OCI-LY7 (cell line): ENCODE measurements around the gene CDK6. TPM values are rescaled to one million over a fixed set of nuclear protein-coding genes. Genes with fewer than 3 reads are reported as not detected.

Experiments
- BruUV-seq: library from RNA; stranded (reverse); fragments of 400-500 nt; replicated peaks from 2 replicates; lab custom pipeline; 2021; lab: Mats Ljungman, UMichigan
- CTCF ChIA-PET: fragments of 300-600 bp; sonication (Branson Sonifier 250); formaldehyde crosslinking; loops from one replicate; lab custom pipeline; 2022; ENCODE audit warnings: antibody characterized with exemption; ENCODE audit not compliant: unreplicated experiment; lab: Charles Lee
- POLR2A ChIA-PET: fragments of 300-600 bp; sonication (Branson Sonifier 250); formaldehyde crosslinking; loops from one replicate; lab custom pipeline; 2022; ENCODE audit warnings: antibody characterized with exemption; lab: Charles Lee
- DNase-seq: peaks from one replicate; pipeline ENCODE4 v3.0.0-alpha.2; 2015; ENCODE audit warnings: low spot score
- H2AFZ ChIP-seq: fragments of 200-600 bp; sonication (generic), shearing (Covaris generic); 2 replicates; pipeline ENCODE4 v1.6.1; 2014; ENCODE audit warnings: mild to moderate bottlenecking, antibody characterized with exemption, low read length, moderate library complexity
- H3K27ac ChIP-seq: fragments of 200-600 bp; sonication (generic); 2 replicates; pipeline ENCODE4 v1.5.1; 2014; ENCODE audit warnings: mixed run types, low read depth, mild to moderate bottlenecking, moderate library complexity, low read length, inconsistent platforms; ENCODE audit not compliant: poor library complexity, severe bottlenecking
- H3K36me3 ChIP-seq: fragments of 200-600 bp; sonication (generic); 2 replicates; pipeline ENCODE4 v1.6.1; 2014; ENCODE audit warnings: mild to moderate bottlenecking, antibody characterized with exemption, low read length, moderate library complexity, mixed read lengths; ENCODE audit not compliant: insufficient read depth
- H3K4me1 ChIP-seq: fragments of 200-600 bp; sonication (generic); 2 replicates; pipeline ENCODE4 v1.5.1; 2014; ENCODE audit warnings: mild to moderate bottlenecking, low read length; ENCODE audit not compliant: insufficient read depth, poor library complexity, severe bottlenecking
- H3K4me2 ChIP-seq: fragments of 200-600 bp; sonication (generic); 2 replicates; pipeline ENCODE4 v1.6.1; 2014; ENCODE audit warnings: mild to moderate bottlenecking, low read length
- H3K4me3 ChIP-seq: fragments of 200-600 bp; sonication (generic); 2 replicates; pipeline ENCODE4 v1.5.1; 2014; ENCODE audit warnings: mild to moderate bottlenecking, low read depth, low read length; ENCODE audit not compliant: poor library complexity, severe bottlenecking
- H3K79me2 ChIP-seq: fragments of 200-600 bp; sonication (generic); 2 replicates; pipeline ENCODE4 v1.6.1; 2016; ENCODE audit warnings: low read depth, mild to moderate bottlenecking, low read length, moderate library complexity, mixed read lengths; ENCODE audit not compliant: insufficient read depth
- H3K9me2 ChIP-seq: fragments of 200-600 bp; sonication (generic); 2 replicates; pipeline ENCODE4 v1.6.1; 2016; ENCODE audit warnings: mild to moderate bottlenecking, low read length, mixed read lengths; ENCODE audit not compliant: insufficient read depth
- H3K9me3 ChIP-seq: fragments of 200-600 bp; sonication (generic); 2 replicates; pipeline ENCODE4 v1.6.1; 2014; ENCODE audit warnings: mild to moderate bottlenecking, mixed run types, low read length, mixed read lengths
- H4K20me1 ChIP-seq: fragments of 200-600 bp; sonication (generic); 2 replicates; pipeline ENCODE4 v1.6.1; 2014; ENCODE audit warnings: mild to moderate bottlenecking, antibody characterized with exemption, low read length, moderate library complexity, mixed read lengths; ENCODE audit not compliant: insufficient read depth
- EZH2phosphoT487 ChIP-seq: fragments of 200-600 bp; sonication (generic); IDR thresholded peaks from 2 replicates; pipeline ENCODE4 v1.6.1; 2018; ENCODE audit warnings: low read depth, borderline replicate concordance, mild to moderate bottlenecking, mixed run types, antibody characterized with exemption, low read length, moderate library complexity, mixed read lengths
- intact Hi-C: fragments of 100-400 bp; cut with micrococcal nuclease; formaldehyde crosslinking; loops from one replicate; pipeline ENCODE4 v1.10.0; 2022; ENCODE audit not compliant: unreplicated experiment
- total RNA-seq, 2 experiments: library from RNA; depleted of rRNA in 1 of 2; stranded (reverse); fragments of >200 nt in 1 of 2; shearing (Covaris generic) in 1 of 2; gene quantifications; 2 replicates each; pipeline ENCODE4 v1.2.3, GENCODE V29; 2014 to 2022
- TF ChIP-seq, protein P1 (sequence below): fragments of 200-600 bp; sonication (generic); conservative IDR thresholded peaks from 2 replicates; pipeline ENCODE4 v1.5.1; 2014; ENCODE audit warnings: mild to moderate bottlenecking, antibody characterized with exemption, low read length, moderate library complexity, mixed read lengths

CDK6 gene
- total RNA-seq, 2 experiments from 2014 or later, result 35.5 to 44.1 TPM

DNA sequence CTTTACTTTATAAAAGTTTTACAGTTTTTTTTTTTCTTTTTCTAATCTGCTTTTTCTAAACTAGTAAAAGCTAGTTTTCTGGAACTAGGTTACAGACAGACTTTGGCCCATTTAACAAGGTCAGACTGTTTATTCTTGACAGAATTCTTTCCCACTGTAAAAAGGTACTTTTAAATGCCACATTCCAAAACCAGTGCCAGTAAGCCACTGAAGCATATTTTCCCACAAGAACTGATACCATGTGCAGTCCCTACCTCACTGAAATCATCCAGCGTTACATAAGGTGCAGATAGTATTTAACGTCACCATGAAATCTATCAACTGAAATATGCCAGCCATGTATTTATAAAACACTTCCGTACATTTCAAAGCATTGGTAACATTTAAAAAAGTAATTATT, 121.6 kb downstream of the CDK6 start:
- no peak overlapping the region for H3K27ac ChIP-seq
- DNase-seq, result no peak
- no peaks in the 10 kb centered on the region for H3K9me2 ChIP-seq
- H4K20me1 ChIP-seq, result no peaks in the 10 kb centered on the region
- no TSS peak for BruUV-seq
- ChIA-PET CTCF (no interaction called here), POLR2A (interaction anchor here (0.6 to 2.5 kb wide), 2 partner anchors 14 to 490 kb away, joined by 3 to 12 read pairs; no protein-coding TSS in a partner anchor)
- 0 out of 2 replicates have a peak, but pooled peaks cover 4% of the 10 kb centered on the region for H3K36me3 ChIP-seq
- no peaks in the 10 kb centered on the region for H3K9me3 ChIP-seq
- H3K4me1 ChIP-seq, result peaks cover 9% of the 10 kb centered on the region
- no peak for TF ChIP-seq EZH2phosphoT487
- TF ChIP-seq, protein P1, sequence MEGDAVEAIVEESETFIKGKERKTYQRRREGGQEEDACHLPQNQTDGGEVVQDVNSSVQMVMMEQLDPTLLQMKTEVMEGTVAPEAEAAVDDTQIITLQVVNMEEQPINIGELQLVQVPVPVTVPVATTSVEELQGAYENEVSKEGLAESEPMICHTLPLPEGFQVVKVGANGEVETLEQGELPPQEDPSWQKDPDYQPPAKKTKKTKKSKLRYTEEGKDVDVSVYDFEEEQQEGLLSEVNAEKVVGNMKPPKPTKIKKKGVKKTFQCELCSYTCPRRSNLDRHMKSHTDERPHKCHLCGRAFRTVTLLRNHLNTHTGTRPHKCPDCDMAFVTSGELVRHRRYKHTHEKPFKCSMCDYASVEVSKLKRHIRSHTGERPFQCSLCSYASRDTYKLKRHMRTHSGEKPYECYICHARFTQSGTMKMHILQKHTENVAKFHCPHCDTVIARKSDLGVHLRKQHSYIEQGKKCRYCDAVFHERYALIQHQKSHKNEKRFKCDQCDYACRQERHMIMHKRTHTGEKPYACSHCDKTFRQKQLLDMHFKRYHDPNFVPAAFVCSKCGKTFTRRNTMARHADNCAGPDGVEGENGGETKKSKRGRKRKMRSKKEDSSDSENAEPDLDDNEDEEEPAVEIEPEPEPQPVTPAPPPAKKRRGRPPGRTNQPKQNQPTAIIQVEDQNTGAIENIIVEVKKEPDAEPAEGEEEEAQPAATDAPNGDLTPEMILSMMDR, result no peak
- no peak overlapping the region for H3K4me2 ChIP-seq
- intact Hi-C loops, result loop anchor here (5.0 kb wide), 1 partner anchor 53 kb away; no protein-coding TSS in a partner anchor
- H3K4me3 ChIP-seq, result no peak overlapping the region
- H3K79me2 ChIP-seq, result no peaks in the 10 kb centered on the region
- no peak overlapping the region for H2AFZ ChIP-seq

DNA sequence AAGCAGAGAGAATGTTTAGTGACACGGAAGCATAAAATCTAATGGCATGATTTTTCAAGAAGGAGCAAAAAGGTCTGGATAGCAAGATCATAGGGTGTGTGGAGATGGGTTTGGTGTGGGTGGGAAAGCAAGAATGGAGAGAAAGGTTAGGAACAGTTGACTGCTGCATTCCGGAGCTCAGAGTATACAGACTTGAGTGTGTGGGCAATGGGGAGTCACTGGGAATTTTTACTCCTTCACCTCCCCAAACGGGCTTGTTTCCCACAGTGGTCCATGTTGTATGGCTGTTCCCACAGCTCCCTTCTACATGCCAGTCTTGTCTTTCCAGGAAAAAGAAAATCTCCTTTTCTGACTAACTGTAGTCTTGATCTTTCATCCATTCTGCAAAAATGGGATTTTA, 122.1 kb downstream of the CDK6 start:
- intact Hi-C loops, result no loop called here
- H3K9me3 ChIP-seq, result no peaks in the 10 kb centered on the region
- ChIA-PET CTCF (no interaction called here), POLR2A (interaction anchor here (2.5 kb wide), 1 partner anchor 14 kb away, joined by 12 read pairs; no protein-coding TSS in a partner anchor)
- no peaks in the 10 kb centered on the region for H3K79me2 ChIP-seq
- H2AFZ ChIP-seq, result no peak overlapping the region
- BruUV-seq, result no TSS peak
- no peaks in the 10 kb centered on the region for H3K9me2 ChIP-seq
- peaks cover 9% of the 10 kb centered on the region for H3K4me1 ChIP-seq
- no peaks in the 10 kb centered on the region for H4K20me1 ChIP-seq
- no peak overlapping the region for H3K4me2 ChIP-seq
- TF ChIP-seq, protein P1, result no peak
- TF ChIP-seq EZH2phosphoT487, result no peak
- H3K4me3 ChIP-seq, result no peak overlapping the region
- DNase-seq, result no peak
- no peak overlapping the region for H3K27ac ChIP-seq
- H3K36me3 ChIP-seq, result 0 out of 2 replicates have a peak, but pooled peaks cover 3% of the 10 kb centered on the region

DNA sequence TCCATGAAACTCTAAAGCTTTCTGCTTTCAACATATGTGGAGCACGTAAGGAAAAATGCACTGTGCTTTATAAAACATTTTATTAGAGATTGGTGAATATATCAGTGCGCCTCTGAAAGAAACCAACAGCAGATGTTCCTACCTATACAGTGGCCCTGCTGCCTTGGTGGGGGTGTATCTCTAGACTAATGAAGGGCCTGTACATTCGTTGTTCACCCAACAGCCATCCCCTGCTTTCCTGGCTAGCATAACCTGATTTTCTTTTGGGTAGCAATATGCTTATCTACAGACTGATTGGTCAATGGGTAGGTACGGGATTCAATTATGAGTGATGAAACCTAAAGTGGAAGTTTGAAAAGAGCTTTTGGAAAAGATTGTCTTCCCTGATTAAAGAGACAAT, 126.5 kb downstream of the CDK6 start:
- H2AFZ ChIP-seq, result no peak overlapping the region
- no peak for TF ChIP-seq EZH2phosphoT487
- TF ChIP-seq, protein P1, result no peak
- no peaks in the 10 kb centered on the region for H3K9me2 ChIP-seq
- POLR2A ChIA-PET, result no interaction called here
- H4K20me1 ChIP-seq, result no peaks in the 10 kb centered on the region
- intact Hi-C loops, result no loop called here
- no peaks in the 10 kb centered on the region for H3K79me2 ChIP-seq
- H3K36me3 ChIP-seq, result peaks cover 10% of the 10 kb centered on the region
- peaks cover 10% of the 10 kb centered on the region; the same call in 1 of the 2 replicates for H3K9me3 ChIP-seq
- CTCF ChIA-PET, result no interaction called here
- H3K27ac ChIP-seq, result no peak overlapping the region
- H3K4me2 ChIP-seq, result no peak overlapping the region
- H3K4me3 ChIP-seq, result no peak overlapping the region
- BruUV-seq, result no TSS peak
- no peaks in the 10 kb centered on the region for H3K4me1 ChIP-seq
- DNase-seq, result no peak
